Measurements from ENCODE around the gene RASAL1. TPM values are rescaled to one million over a fixed set of nuclear protein-coding genes. Genes with fewer than 3 reads are reported as not detected.

The RASAL1 gene
- polyA plus RNA-seq, 1 of the 3 experiments (the other 2 are of a cell fraction) = not detected

- TF ChIP-seq ZBTB33 (IDR thresholded peaks at IDR 0.05; ENCODE audit: borderline replicate concordance, low read depth) = no peak
Observed at GRCh38 chr12:113082486-113083148, 52.9 kb downstream of the RASAL1 start (continued).

- Histone ChIP-seq H3K9ac (no peak overlapping the region), H3K4me2 (no peak overlapping the region), H3K27ac (ENCODE audit: low read depth in 2 of 2, low read length in 1 of 2) (no peak overlapping the region), H3F3A (replicated peaks; ENCODE audit: insufficient read depth) (no peaks in the 10 kb centered on the region), H2AFZ (ENCODE audit: low read depth) (no peak overlapping the region), H4K20me1 (ENCODE audit: insufficient read depth) (no peaks in the 10 kb centered on the region), H3K4me1 (ENCODE audit: control insufficient read depth in 1 of 2, insufficient read depth in 2 of 2, low read depth in 1 of 2, low read length in 1 of 2) (no peaks in the 10 kb centered on the region; a peak in 1 of 4 replicates), H3K79me2 (ENCODE audit: insufficient read depth) (no peaks in the 10 kb centered on the region), H3K4me3 (ENCODE audit: low read depth in 2 of 2, low read length in 1 of 2) (no peak overlapping the region), H3K9me2 (no peaks in the 10 kb centered on the region), H3K27me3 (ENCODE audit: insufficient read depth) (no peaks in the 10 kb centered on the region), H3K36me3 (replicated peaks in 1 of 2; ENCODE audit: control insufficient read depth in 1 of 2, insufficient read depth in 2 of 2, low read length in 1 of 2) (no peaks in the 10 kb centered on the region), H3K9me3 (no peaks in the 10 kb centered on the region)
- CTCF ChIA-PET = interaction anchor here (0.9 to 2.1 kb wide), 6 partner anchors 16 to 93 kb away, joined by 3 to 5 read pairs (median 4); no protein-coding TSS in a partner anchor
- no peak for DNase-seq
- TF ChIP-seq FOSL2 (IDR thresholded peaks at IDR 0.05; ENCODE audit: borderline replicate concordance, low read depth) (no peak), NRF1 (IDR thresholded peaks at IDR 0.05; ENCODE audit: low read depth, low read length) (no peak)
- WGBS (ENCODE audit: low lambda C conversion rate) = 77% methylated on average over 4 of the region's 4 CpGs
- POLR2A ChIA-PET = no interaction called here
Observed at GRCh38 chr12:113081873-113082272, 53.7 kb downstream of the RASAL1 start.

GRCh38 chr12:113077859-113078255 lies 57.7 kb downstream of the RASAL1 start:
- H3K9ac ChIP-seq = no peak overlapping the region
- ChIA-PET POLR2A (no interaction called here), CTCF (interaction anchor here (0.8 to 1.5 kb wide), 2 partner anchors 21 to 97 kb away, joined by 3 to 4 read pairs; no protein-coding TSS in a partner anchor)
- no peaks in the 10 kb centered on the region for H3K27me3 ChIP-seq (ENCODE audit: insufficient read depth)
- H3K4me3 ChIP-seq (ENCODE audit: low read depth in 2 of 2, low read length in 1 of 2) = no peak overlapping the region
- no peaks in the 10 kb centered on the region for H3K4me1 ChIP-seq (ENCODE audit: control insufficient read depth in 1 of 2, insufficient read depth in 2 of 2, low read depth in 1 of 2, low read length in 1 of 2)
- no peaks in the 10 kb centered on the region for H3K9me2 ChIP-seq
- no peaks in the 10 kb centered on the region for H3K36me3 ChIP-seq (replicated peaks in 1 of 2; ENCODE audit: control insufficient read depth in 1 of 2, insufficient read depth in 2 of 2, low read length in 1 of 2)
- no peaks in the 10 kb centered on the region for H3F3A ChIP-seq (replicated peaks; ENCODE audit: insufficient read depth)
- WGBS (ENCODE audit: low lambda C conversion rate) = 93% methylated on average over 28 of the region's 48 CpGs
- H3K9me3 ChIP-seq = no peaks in the 10 kb centered on the region
- H3K4me2 ChIP-seq = no peak overlapping the region
- DNase-seq = no peak
- no peaks in the 10 kb centered on the region for H4K20me1 ChIP-seq (ENCODE audit: insufficient read depth)
- no peak overlapping the region for H2AFZ ChIP-seq (ENCODE audit: low read depth)
- TF ChIP-seq IRF3 (IDR thresholded peaks at IDR 0.05; ENCODE audit: low read depth, low read length) (no peak), FOXJ3 (CRISPR knock-in tag; IDR thresholded peaks at IDR 0.05) (no peak), FOSL2 (IDR thresholded peaks at IDR 0.05; ENCODE audit: borderline replicate concordance, low read depth) (no peak), CTCF (IDR thresholded peaks at IDR 0.05) (no peak), SIN3A (IDR thresholded peaks at IDR 0.05; ENCODE audit: borderline replicate concordance, low read depth, low read length) (no peak), TEAD4 (IDR thresholded peaks at IDR 0.05; ENCODE audit: borderline replicate concordance, insufficient read depth) (no peak), YY1 (IDR thresholded peaks at IDR 0.05; ENCODE audit: low read depth) (no peak), FOXM1 (IDR thresholded peaks at IDR 0.05; ENCODE audit: low read depth) (no peak), MAX (IDR thresholded peaks at IDR 0.05; ENCODE audit: low read depth) (no peak), GATA2 (CRISPR knock-in tag; IDR thresholded peaks at IDR 0.05) (no peak), GABPA (IDR thresholded peaks at IDR 0.05; ENCODE audit: low read depth) (no peak), TAF1 (IDR thresholded peaks at IDR 0.05; ENCODE audit: borderline replicate concordance, low read depth, low read length) (no peak), SMC3 (IDR thresholded peaks at IDR 0.05; ENCODE audit: low read depth, low read length) (no peak)
- H3K79me2 ChIP-seq (ENCODE audit: insufficient read depth) = no peaks in the 10 kb centered on the region
- no peak overlapping the region for H3K27ac ChIP-seq (ENCODE audit: low read depth in 2 of 2, low read length in 1 of 2)
